LNCAP (cell line): Measurements from ENCODE around the gene USP21.

Experiments used
- TF ChIP-seq, protein P1 (sequence below): fragments of 450-650 bp; IDR thresholded peaks from 2 replicates; pipeline ENCODE4 v1.5.1; 2017; ENCODE audit warnings: mild to moderate bottlenecking

The USP21 gene

DNA sequence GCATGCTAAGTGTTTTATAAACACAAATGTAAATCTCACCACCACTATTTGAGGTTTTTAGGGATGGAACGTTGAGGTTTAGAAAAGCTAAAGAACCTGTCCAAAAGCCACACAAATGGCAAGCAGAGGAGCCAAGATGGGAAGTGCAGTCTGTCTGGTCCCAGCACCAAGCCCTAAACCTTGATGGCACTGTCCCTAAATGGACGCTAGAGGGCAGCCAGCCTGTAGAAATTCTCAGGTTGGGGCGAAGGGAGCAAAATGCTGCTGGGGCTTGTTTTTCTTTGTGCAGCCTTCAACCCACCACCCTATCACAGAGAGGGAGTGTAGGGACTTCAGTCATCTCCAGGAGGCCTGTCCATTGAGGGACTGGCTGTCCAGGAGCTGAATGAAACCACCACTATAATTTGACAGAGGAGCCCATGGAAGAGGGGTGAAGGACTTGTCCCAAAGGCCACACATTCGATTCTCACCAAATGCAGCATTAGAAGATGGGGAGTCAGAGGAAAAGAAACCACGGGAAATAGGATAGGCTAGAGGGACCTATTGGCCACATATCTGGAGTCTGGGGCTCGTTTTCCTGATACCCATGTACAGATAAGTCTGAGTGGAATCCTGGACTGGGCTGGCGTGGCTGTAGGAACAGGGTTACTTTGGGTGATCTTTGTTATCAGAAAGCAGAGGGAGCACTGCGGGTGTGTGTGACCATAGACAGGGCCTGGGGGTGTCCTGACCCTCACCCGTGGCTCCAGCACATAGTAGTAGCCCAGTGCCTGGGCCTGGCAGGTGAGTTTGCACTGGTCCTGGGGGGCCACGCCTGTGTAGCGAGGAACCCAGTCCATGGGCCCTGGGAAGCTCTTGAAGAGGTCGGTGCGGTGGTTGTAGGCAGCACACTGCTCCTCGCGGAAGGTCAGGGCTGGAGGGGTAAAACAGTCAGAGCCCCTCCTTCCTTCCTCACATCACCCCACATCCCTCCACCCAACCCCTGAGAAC, 33.5 kb downstream of the USP21 start:
- TF ChIP-seq, protein P1, sequence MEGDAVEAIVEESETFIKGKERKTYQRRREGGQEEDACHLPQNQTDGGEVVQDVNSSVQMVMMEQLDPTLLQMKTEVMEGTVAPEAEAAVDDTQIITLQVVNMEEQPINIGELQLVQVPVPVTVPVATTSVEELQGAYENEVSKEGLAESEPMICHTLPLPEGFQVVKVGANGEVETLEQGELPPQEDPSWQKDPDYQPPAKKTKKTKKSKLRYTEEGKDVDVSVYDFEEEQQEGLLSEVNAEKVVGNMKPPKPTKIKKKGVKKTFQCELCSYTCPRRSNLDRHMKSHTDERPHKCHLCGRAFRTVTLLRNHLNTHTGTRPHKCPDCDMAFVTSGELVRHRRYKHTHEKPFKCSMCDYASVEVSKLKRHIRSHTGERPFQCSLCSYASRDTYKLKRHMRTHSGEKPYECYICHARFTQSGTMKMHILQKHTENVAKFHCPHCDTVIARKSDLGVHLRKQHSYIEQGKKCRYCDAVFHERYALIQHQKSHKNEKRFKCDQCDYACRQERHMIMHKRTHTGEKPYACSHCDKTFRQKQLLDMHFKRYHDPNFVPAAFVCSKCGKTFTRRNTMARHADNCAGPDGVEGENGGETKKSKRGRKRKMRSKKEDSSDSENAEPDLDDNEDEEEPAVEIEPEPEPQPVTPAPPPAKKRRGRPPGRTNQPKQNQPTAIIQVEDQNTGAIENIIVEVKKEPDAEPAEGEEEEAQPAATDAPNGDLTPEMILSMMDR = peak; percentile 96

DNA sequence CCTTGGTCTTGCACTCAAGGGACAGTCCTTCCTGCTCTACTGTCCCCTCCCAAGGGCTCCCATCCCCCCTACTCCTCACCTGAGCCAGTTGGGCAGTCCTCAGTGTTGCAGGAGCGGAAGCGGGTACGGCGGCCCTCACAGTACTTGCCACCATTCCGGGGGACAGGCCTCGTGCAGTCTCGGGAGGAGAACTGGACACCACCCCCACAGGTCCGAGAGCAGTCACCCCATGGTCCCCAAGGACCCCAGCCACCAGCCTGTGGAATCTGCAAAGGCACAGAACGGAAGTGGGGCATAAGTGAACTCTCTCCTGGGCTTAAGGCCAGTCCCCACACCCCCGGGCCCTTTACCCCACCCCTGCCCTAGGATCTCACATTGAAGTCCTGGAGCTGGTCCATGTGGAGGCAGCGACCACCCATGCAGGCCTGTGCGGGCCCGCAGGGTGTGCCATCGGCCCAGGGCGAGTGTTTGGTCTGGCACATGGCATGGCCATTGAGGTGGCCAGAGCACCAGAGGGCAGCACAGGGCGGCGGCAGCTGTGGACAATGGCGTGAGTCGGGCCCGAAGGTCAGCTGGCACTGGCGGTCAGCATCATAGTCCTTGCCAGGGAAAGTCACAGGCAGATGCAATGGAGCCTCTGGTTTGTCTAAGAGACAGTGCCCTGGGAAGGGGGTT, 34.4 kb downstream of the USP21 start:
- TF ChIP-seq, protein P1 = no peak

DNA sequence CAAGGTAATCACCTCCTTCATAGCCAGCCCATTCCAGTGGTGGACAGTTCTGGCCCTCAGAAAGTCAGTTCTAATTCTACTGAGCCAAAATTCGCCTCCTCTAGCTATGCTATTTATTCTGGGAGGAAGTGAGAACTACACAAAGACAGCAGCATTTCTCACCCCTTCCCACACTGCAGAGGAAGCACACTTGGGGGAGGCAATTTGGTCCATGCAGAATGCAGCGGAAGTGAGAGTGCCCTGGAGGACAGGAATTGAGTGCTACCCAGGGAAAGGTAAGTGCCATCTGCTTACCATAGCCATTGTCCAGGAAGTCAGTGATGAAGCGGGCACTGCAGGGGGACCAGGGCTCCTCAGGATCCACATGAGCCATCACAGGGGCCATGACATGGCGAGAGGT, 35.9 kb downstream of the USP21 start:
- TF ChIP-seq, protein P1 = no peak

DNA sequence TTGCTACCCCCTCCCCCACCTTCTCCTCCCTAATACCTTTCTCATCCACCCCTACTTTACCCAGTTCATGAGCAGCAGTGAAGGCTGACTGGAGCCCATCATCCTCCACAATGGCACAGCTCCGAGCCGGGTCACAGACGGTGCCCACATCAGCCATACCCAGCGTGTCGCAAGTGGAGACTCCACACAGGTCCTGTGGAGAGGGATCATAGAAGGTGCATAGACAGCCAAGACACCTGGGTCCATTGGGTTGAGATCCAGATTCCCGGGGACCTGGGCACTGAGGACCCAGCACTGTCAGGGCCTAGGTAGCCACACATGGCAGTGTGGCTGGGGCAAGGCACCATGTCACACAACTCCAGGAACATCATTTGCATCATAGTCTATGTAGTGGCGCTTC, 36.8 kb downstream of the USP21 start:
- TF ChIP-seq, protein P1 = no peak

DNA sequence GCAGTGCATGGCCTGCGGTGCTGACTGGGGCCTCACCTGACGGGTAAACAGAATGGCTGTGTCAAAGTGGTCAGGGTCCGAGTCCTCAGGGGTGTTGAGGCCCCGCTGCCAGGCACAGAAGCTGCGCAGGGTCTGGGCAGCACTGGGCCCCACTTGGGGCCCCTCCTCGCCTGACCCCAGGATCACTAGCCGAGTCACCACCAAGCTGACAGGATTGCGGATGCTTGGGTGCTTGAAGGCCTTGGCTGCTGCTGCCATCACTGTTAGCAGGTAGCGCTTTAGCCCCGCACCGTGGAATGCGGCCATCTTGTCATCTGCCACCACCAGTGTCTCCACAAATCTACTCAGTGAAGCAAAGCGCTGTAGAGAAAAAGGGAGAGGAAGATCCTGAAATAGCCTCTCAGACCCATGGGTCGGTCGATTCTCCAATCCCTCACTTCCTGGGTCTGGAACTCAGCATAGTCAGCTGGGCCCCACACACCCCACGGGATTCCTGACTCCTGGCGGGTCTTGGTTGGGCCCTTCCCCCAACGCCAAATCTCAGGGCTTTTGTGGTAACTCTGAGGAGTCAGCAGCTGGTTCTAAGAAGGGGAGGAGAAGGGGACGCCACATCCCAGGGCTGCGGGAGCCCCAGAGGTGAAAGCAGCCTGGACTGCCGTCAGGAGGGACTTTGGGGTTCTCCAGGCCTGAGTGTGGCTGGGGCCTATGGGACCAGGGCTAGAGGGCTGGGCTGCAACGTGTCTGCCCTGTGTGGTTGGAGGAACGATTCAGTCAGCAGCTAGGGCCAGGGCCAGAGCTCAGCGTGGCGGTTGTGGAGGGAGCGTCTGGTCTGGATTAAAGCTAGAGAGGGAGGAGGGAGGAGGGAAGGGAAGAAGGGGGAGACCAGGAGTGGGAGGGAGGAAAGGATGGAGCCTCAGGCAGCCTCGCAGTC, 37.5 kb downstream of the USP21 start:
- TF ChIP-seq, protein P1 = no peak

DNA sequence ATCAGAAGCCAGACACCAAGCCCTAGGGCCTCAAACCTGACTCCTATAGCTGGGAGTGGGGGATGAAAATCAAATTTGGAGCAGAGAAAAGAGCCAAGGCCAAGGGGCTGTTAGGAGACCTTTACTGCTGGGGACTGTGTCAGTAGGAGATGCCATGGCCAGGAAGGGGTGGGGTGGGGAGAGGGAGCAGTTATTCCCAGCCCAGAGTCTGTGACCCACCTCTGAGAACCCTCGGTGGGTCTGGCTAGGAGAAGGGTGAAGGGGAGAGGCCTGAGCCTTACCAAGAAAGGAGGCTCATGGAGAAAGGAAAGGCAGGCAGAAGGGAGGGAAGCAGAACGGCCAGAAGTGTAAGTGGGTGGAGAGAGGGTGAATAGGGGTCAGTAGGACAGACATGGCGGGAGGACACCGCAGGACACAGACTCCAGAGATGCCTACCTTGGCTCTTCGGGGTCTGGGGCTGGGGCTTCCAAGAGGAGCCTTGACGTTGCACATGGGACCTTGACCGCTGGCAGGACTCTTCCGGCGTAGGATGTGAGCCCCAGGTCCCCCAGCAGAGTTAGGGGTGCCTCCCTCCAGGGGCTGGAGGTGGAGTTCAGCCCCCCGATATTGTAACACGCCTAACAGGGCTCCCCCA, 38.4 kb downstream of the USP21 start:
- TF ChIP-seq, protein P1 = no peak
